Psoas muscle (tissue), 8 donors: ENCODE results near the gene SLC15A4. TPM values are rescaled to one million over a fixed set of nuclear protein-coding genes. Genes with fewer than 3 reads are reported as not detected.

Experiments
- ATAC-seq, 4 donors: fragments of 200-7000 bp; cut with Tn5 transposase; one replicate each; pipeline ENCODE4 v1.9.1; 2020; ENCODE audit warnings: moderate library complexity in 3 of 4, mild to moderate bottlenecking in 2 of 4
- DNase-seq, 2 donors: peaks; one replicate each; pipeline ENCODE4 v3.0.0-alpha.2; 2020
- H3K27ac ChIP-seq: fragments of 200-600 bp; one replicate; pipeline ENCODE4 v1.8.0; 2022
- H3K27me3 ChIP-seq, 3 donors: fragments of 200-600 bp in 1 of 3; one replicate each; pipeline versions ENCODE4 v1.6.1 to v1.8.0; 2013 to 2022; ENCODE audit warnings: low read length in 2 of 3, mild to moderate bottlenecking in 2 of 3, moderate library complexity in 1 of 3; ENCODE audit not compliant: insufficient read depth in 3 of 3
- H3K36me3 ChIP-seq, 2 donors: fragments of 200-600 bp in 1 of 2; one replicate each; pipeline versions ENCODE4 v1.6.1 to v1.8.0; 2013 to 2022; ENCODE audit warnings: low read depth in 1 of 2, mild to moderate bottlenecking in 1 of 2, moderate library complexity in 1 of 2; ENCODE audit not compliant: insufficient read depth in 1 of 2
- H3K4me1 ChIP-seq: fragments of 200-600 bp; one replicate; pipeline ENCODE4 v1.8.0; 2022
- H3K4me3 ChIP-seq: fragments of 200-600 bp; one replicate; pipeline ENCODE4 v1.8.0; 2022; ENCODE audit warnings: mild to moderate bottlenecking
- H3K9me3 ChIP-seq: fragments of 200-600 bp; one replicate; pipeline ENCODE4 v1.8.0; 2022
- WGBS, 3 donors: extraction: QIAGEN DNeasy Blood & Tissue Kit; methylation state at CpG; one replicate each; pipeline versions ENCODE4 v1.1.6 to v1.1.7; 2013; 5-methylcytosine and 5-hydroxymethylcytosine counted together
- intact Hi-C, 2 donors: fragments of 100-400 bp; cut with DNase I; formaldehyde crosslinking; loops; one replicate each; pipeline versions ENCODE4 v1.11.0 to v1.14.2; 2022
- polyA plus RNA-seq, 3 donors: library from polyadenylated mRNA; stranded (reverse); fragments of 200-250 nt; gene quantifications; one replicate each; pipeline ENCODE4 v1.2.3, GENCODE V29; 2013
- total RNA-seq, 4 donors: library from RNA; stranded (reverse); fragmentation: NEBNext Ultra II Directional in 2 of 4; extraction: Animal tissue kit (Norgen Biotek cat#: 25700) in 2 of 4; gene quantifications; one replicate each; pipeline versions ENCODE4 v1.2.1 to v1.2.4, GENCODE V29; 2021 to 2023
- TF ChIP-seq, protein P1 (sequence below): fragments of 200-600 bp; IDR thresholded peaks from one replicate; pipeline ENCODE4 v1.8.0; 2022; ENCODE audit warnings: antibody characterized with exemption
- donor health status: healthy with polysubstance abuse.
- donor health status: DM: no; HTN: no; CAD: no; lungs with moderate emphysema.
- donor health status: Bipolar disorder and iron deficiency.
- donor health status: healthy.
- donor health status: DM: yes; HTN: yes; CAD: no.
- donor health status: DM: no; HTN: no; CAD: no.
- donor health status: DM: no; HTN: no; CAD: no.
- donor health status: DM: yes; HTN: yes; CAD: no.

The SLC15A4 gene
- total and polyA plus RNA-seq, 7 donors, result 21.9 to 54.0 (median 30.2) TPM

DNA sequence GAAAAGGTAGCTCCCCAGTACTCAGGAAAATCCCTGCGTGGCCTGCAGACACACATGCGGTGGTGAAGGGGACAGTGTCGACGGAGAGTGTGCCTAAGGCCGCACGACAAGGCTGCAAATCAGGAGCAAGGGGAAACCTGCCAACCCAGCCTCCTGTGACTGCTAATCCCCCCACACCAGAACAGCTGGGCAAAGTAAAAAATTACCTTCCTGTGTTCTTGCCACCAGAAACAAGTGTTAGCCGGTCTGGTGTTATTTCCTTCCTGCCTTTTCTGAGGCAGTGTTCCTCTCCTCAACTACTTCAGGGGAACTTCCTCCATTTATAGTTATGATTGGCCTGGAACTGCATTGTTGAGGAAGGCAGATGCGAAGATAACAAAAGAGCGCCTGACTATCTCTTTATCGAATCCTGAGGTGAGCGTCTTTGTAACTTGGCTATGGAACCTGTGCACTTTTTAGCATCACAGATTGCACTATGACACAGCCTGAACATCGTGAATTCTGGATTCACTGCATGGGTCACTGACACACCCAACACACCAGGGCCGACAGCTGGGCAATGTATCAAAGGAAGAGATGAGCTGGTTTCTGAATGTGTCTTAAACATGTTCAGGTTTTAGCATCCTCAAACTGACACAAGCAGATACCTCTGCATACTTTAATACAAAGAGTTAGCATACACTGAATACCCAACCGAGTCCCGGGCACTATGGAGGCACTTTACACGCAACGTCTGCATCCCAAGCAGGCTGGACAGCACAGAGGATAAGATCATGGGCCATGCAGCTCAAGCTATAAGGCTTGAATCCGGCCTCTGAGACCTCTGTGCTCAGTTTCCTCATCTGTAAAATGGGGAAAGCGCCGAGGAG is 28.9 kb downstream of the SLC15A4 start:
- intact Hi-C loops, result no loop called here
- Histone ChIP-seq H3K9me3 (no peaks in the 10 kb centered on the region), H3K27ac (no peak overlapping the region), H3K4me3 (no peak overlapping the region), H3K36me3 (peaks cover 6 to 73% of the 10 kb centered on the region in 2 donors), H3K27me3 (no peaks in the 10 kb centered on the region), H3K4me1 (peaks cover 48% of the 10 kb centered on the region)
- TF ChIP-seq, protein P1, sequence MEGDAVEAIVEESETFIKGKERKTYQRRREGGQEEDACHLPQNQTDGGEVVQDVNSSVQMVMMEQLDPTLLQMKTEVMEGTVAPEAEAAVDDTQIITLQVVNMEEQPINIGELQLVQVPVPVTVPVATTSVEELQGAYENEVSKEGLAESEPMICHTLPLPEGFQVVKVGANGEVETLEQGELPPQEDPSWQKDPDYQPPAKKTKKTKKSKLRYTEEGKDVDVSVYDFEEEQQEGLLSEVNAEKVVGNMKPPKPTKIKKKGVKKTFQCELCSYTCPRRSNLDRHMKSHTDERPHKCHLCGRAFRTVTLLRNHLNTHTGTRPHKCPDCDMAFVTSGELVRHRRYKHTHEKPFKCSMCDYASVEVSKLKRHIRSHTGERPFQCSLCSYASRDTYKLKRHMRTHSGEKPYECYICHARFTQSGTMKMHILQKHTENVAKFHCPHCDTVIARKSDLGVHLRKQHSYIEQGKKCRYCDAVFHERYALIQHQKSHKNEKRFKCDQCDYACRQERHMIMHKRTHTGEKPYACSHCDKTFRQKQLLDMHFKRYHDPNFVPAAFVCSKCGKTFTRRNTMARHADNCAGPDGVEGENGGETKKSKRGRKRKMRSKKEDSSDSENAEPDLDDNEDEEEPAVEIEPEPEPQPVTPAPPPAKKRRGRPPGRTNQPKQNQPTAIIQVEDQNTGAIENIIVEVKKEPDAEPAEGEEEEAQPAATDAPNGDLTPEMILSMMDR, result no peak
- WGBS, 3 donors, result 63 to 73% (median 69%) methylated on average over 20 of the region's 20 CpGs
- ATAC-seq (no peak), DNase-seq (no peak)

DNA sequence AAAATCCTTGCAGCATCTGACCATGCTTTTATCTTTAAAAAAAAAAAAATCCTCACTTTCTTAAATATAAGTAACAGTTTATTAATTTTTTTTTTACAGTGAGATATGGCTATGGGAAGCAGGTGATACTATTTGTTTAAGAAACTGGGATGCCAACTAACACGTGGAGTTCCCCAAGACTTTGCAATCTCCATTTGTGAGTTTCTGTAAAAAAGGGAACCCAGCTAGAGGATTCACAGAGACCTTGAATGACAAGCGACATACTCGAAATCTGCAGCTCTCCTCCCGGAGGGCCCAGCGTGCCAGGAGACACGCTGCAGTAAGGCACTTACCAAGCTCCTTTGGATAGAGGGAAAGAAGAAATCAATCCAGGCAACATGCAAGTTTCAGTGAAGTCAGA is 30.1 kb downstream of the SLC15A4 start:
- DNase-seq (no peak), ATAC-seq (no peak)
- Histone ChIP-seq H3K4me1 (peaks cover 37% of the 10 kb centered on the region), H3K9me3 (no peaks in the 10 kb centered on the region), H3K27ac (no peak overlapping the region), H3K36me3 (peaks cover 4 to 61% of the 10 kb centered on the region in 2 donors), H3K4me3 (no peak overlapping the region), H3K27me3 (no peaks in the 10 kb centered on the region)
- WGBS, 3 donors, result 89 to 94% (median 92%) methylated on average over 6 of the region's 6 CpGs
- TF ChIP-seq, protein P1, result no peak
- intact Hi-C loops, result no loop called here

DNA sequence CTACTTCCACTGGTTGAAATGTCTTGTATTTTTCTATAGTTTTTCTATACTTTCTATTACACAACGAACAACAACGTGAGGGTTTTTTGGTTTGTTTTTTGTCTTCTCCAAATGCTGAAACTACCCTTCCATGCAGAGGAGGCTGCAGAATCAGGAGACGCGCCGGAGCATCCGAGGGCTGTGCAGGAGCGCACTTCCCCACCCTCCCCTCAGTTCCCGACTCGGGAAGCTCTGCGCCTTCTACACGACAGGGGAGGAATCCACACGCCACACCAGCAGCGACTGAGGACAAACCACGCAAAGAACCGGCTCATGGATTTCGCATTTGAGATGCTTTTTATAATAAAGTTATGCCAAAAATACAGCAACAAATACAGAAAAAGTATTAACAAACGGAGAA is 30.9 kb downstream of the SLC15A4 start:
- WGBS, 3 donors, result 94 to 97% (median 95%) methylated on average over 17 of the region's 17 CpGs
- Histone ChIP-seq H3K4me1 (peaks cover 29% of the 10 kb centered on the region), H3K27ac (no peak overlapping the region), H3K4me3 (no peak overlapping the region), H3K36me3 (peaks cover 3 to 53% of the 10 kb centered on the region in 2 donors), H3K27me3 (no peaks in the 10 kb centered on the region), H3K9me3 (no peaks in the 10 kb centered on the region)
- ATAC-seq (no peak), DNase-seq (peak in 1 of 2 donors; percentile 48)
- TF ChIP-seq, protein P1, result no peak
- intact Hi-C loops, result no loop called here

DNA sequence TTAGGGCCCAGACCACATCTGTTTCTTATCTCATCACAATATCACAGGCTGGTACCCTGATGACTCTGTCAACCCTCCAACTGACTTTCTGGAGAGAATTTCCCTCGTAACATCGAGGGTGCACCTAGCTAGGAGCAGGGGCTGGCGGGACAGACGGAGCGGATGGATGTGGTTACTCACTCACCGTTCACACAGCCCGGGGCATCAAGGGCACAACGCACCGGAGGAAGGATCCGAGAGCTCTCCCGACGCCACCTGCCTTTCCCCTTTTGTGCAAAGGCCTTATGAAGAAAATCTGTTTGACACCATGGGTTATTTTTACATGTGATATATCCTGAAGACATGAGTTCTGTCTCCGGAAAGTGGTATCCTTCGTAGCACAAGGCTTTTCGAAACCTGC is 31.4 kb downstream of the SLC15A4 start:
- WGBS, 3 donors, result 89 to 95% (median 94%) methylated on average over 15 of the region's 15 CpGs
- Histone ChIP-seq H3K9me3 (no peaks in the 10 kb centered on the region), H3K27me3 (no peaks in the 10 kb centered on the region), H3K27ac (no peak overlapping the region), H3K4me3 (no peak overlapping the region), H3K36me3 (peaks cover under 1 to 48% of the 10 kb centered on the region in 2 donors), H3K4me1 (peaks cover 24% of the 10 kb centered on the region)
- intact Hi-C loops, result no loop called here
- TF ChIP-seq, protein P1, result no peak
- ATAC-seq, result no peak
- no peak for DNase-seq
